Activated T-helper 1 cell treated with anti-CD3 and anti-CD28 coated beads, Interleukin-12 subunit alpha, Interleukin-12 subunit beta, Interleukin-2, Interleukin-4 antibody, amounts not matched to agents 30 ng/mL and 10 ng/mL and 1 ng/mL, durations not matched to agents 14 hours and 24 hours and 36 hours (primary cell): ENCODE results near the gene ABCA9. TPM values are rescaled to one million over a fixed set of nuclear protein-coding genes. Genes with fewer than 3 reads are reported as not detected.
"Not testable (repeated sequence)": the region's sequence is repeated elsewhere in the genome, so short reads cannot be mapped to it uniquely, and the experiment has no call there.

Experiments
- DNase-seq: peaks from one replicate; pipeline ENCODE4 v3.0.0; 2021; ENCODE audit warnings: low spot score
- H3K27ac Mint-ChIP-seq: one replicate; pipeline ENCODE4 v1.8.0; 2021; ENCODE audit warnings: mild to moderate bottlenecking, mixed read lengths
- H3K27me3 Mint-ChIP-seq: one replicate; pipeline ENCODE4 v1.8.0; 2022; ENCODE audit warnings: mild to moderate bottlenecking, moderate library complexity, mixed read lengths; ENCODE audit not compliant: insufficient read depth
- H3K36me3 Mint-ChIP-seq: one replicate; pipeline ENCODE4 v1.8.0; 2021; ENCODE audit warnings: low read depth, mixed read lengths
- H3K4me1 Mint-ChIP-seq: one replicate; pipeline ENCODE4 v1.8.0; 2021; ENCODE audit warnings: low read depth, mixed read lengths
- H3K4me3 Mint-ChIP-seq: one replicate; pipeline ENCODE4 v1.8.0; 2021; ENCODE audit warnings: mild to moderate bottlenecking, moderate library complexity, mixed read lengths
- H3K9me3 Mint-ChIP-seq: one replicate; pipeline ENCODE4 v1.8.0; 2021; ENCODE audit warnings: mixed read lengths
- intact Hi-C: fragments of 100-400 bp; cut with micrococcal nuclease; formaldehyde crosslinking; loops from one replicate; pipeline ENCODE4 v1.15.1; 2024
- total RNA-seq: library from RNA; stranded (reverse); gene quantifications from 2 replicates; pipeline ENCODE4 v1.2.3, GENCODE V29; 2022

ABCA9 gene
- total RNA-seq, 1 donor from 2014 or later, result not detected

GRCh38 chr17:69044371-69044770 lies 16.4 kb downstream of the ABCA9 start:
- H3K36me3 Mint-ChIP-seq, result no peaks in the 10 kb centered on the region
- H3K4me1 Mint-ChIP-seq, result peaks cover 20% of the 10 kb centered on the region
- no peak overlapping the region for H3K4me3 Mint-ChIP-seq
- no peak for DNase-seq
- no peaks in the 10 kb centered on the region for H3K9me3 Mint-ChIP-seq
- H3K27ac Mint-ChIP-seq, result no peak overlapping the region
- H3K27me3 Mint-ChIP-seq, result no peaks in the 10 kb centered on the region
- intact Hi-C loops, result no loop called here

- no peak overlapping the region for H3K27ac Mint-ChIP-seq
- no peaks in the 10 kb centered on the region for H3K9me3 Mint-ChIP-seq
- no peak for DNase-seq
- H3K36me3 Mint-ChIP-seq, result no peaks in the 10 kb centered on the region
- no peaks in the 10 kb centered on the region for H3K27me3 Mint-ChIP-seq
- H3K4me3 Mint-ChIP-seq, result no peak overlapping the region
- intact Hi-C loops, result no loop called here
- peaks cover 12% of the 10 kb centered on the region for H3K4me1 Mint-ChIP-seq
These were observed 17.5 kb downstream of the ABCA9 start for GRCh38 chr17:69043098-69043734.

- Mint-ChIP-seq H3K27me3 (no peaks in the 10 kb centered on the region), H3K4me1 (peaks cover 3% of the 10 kb centered on the region), H3K36me3 (no peaks in the 10 kb centered on the region), H3K4me3 (no peak overlapping the region), H3K9me3 (peaks cover 2% of the 10 kb centered on the region), H3K27ac (no peak overlapping the region)
- no peak for DNase-seq
- intact Hi-C loops, result no loop called here
These were observed 18.4 kb downstream of the ABCA9 start for GRCh38 chr17:69042308-69042707.

GRCh38 chr17:69031839-69032238 lies 28.9 kb downstream of the ABCA9 start:
- H3K27me3 Mint-ChIP-seq, result no peaks in the 10 kb centered on the region
- no peak for DNase-seq
- H3K4me1 Mint-ChIP-seq, result no peaks in the 10 kb centered on the region
- H3K36me3 Mint-ChIP-seq, result no peaks in the 10 kb centered on the region
- no peak overlapping the region for H3K27ac Mint-ChIP-seq
- H3K9me3 Mint-ChIP-seq, result no peaks in the 10 kb centered on the region
- H3K4me3 Mint-ChIP-seq, result no peak overlapping the region
- intact Hi-C loops, result no loop called here

GRCh38 chr17:69030169-69030568 lies 30.6 kb downstream of the ABCA9 start:
- no peaks in the 10 kb centered on the region for H3K4me1 Mint-ChIP-seq
- no peaks in the 10 kb centered on the region for H3K36me3 Mint-ChIP-seq
- no peaks in the 10 kb centered on the region for H3K27me3 Mint-ChIP-seq
- no peak for DNase-seq
- H3K4me3 Mint-ChIP-seq, result no peak overlapping the region
- no peak overlapping the region for H3K27ac Mint-ChIP-seq
- H3K9me3 Mint-ChIP-seq, result no peaks in the 10 kb centered on the region
- intact Hi-C loops, result no loop called here

GRCh38 chr17:69018687-69019086 lies 42.0 kb downstream of the ABCA9 start:
- no peaks in the 10 kb centered on the region for H3K9me3 Mint-ChIP-seq
- no peaks in the 10 kb centered on the region for H3K36me3 Mint-ChIP-seq
- DNase-seq, result no peak
- intact Hi-C loops, result no loop called here
- no peak overlapping the region for H3K4me3 Mint-ChIP-seq
- H3K4me1 Mint-ChIP-seq, result no peaks in the 10 kb centered on the region
- H3K27me3 Mint-ChIP-seq, result peaks cover 2% of the 10 kb centered on the region
- H3K27ac Mint-ChIP-seq, result no peak overlapping the region

- Mint-ChIP-seq H3K27me3 (peaks cover 2% of the 10 kb centered on the region), H3K4me3 (no peak overlapping the region), H3K9me3 (no peaks in the 10 kb centered on the region), H3K4me1 (no peaks in the 10 kb centered on the region), H3K27ac (no peak overlapping the region), H3K36me3 (no peaks in the 10 kb centered on the region)
- no peak for DNase-seq
- intact Hi-C loops, result no loop called here
These were observed 42.6 kb downstream of the ABCA9 start for GRCh38 chr17:69018022-69018615.

- DNase-seq, result no peak
- no peak overlapping the region for H3K27ac Mint-ChIP-seq
- no peaks in the 10 kb centered on the region for H3K9me3 Mint-ChIP-seq
- H3K27me3 Mint-ChIP-seq, result peaks cover 2% of the 10 kb centered on the region
- H3K36me3 Mint-ChIP-seq, result no peaks in the 10 kb centered on the region
- H3K4me1 Mint-ChIP-seq, result no peaks in the 10 kb centered on the region
- no peak overlapping the region for H3K4me3 Mint-ChIP-seq
- intact Hi-C loops, result no loop called here
These were observed 45.1 kb downstream of the ABCA9 start for GRCh38 chr17:69015631-69016030.

- Mint-ChIP-seq H3K4me3 (no peak overlapping the region), H3K9me3 (no peaks in the 10 kb centered on the region), H3K36me3 (no peaks in the 10 kb centered on the region), H3K27ac (no peak overlapping the region), H3K4me1 (no peaks in the 10 kb centered on the region), H3K27me3 (no peaks in the 10 kb centered on the region)
- intact Hi-C loops, result no loop called here
- DNase-seq, result no peak
These were observed 47.6 kb downstream of the ABCA9 start for GRCh38 chr17:69012895-69013805.

GRCh38 chr17:69009930-69010329 lies 50.8 kb downstream of the ABCA9 start:
- Mint-ChIP-seq H3K4me1 (no peaks in the 10 kb centered on the region), H3K27me3 (no peaks in the 10 kb centered on the region), H3K9me3 (peaks cover 4% of the 10 kb centered on the region), H3K27ac (no peak overlapping the region), H3K36me3 (no peaks in the 10 kb centered on the region), H3K4me3 (no peak overlapping the region)
- no peak for DNase-seq
- intact Hi-C loops, result no loop called here

- H3K36me3 Mint-ChIP-seq, DNase-seq, intact Hi-C loops, H3K4me3 Mint-ChIP-seq, H3K4me1 Mint-ChIP-seq, H3K9me3 Mint-ChIP-seq, H3K27ac Mint-ChIP-seq, H3K27me3 Mint-ChIP-seq: not testable (repeated sequence)
These were observed 56.0 kb downstream of the ABCA9 start for GRCh38 chr17:69004759-69005158.

GRCh38 chr17:68999743-69000142 lies 61.0 kb downstream of the ABCA9 start:
- H3K4me3 Mint-ChIP-seq, H3K27ac Mint-ChIP-seq, H3K27me3 Mint-ChIP-seq, H3K4me1 Mint-ChIP-seq, DNase-seq, H3K9me3 Mint-ChIP-seq, intact Hi-C loops, H3K36me3 Mint-ChIP-seq: not testable (repeated sequence)

- Mint-ChIP-seq H3K9me3 (no peaks in the 10 kb centered on the region), H3K4me3 (no peak overlapping the region), H3K27ac (no peak overlapping the region), H3K4me1 (no peaks in the 10 kb centered on the region), H3K27me3 (no peaks in the 10 kb centered on the region), H3K36me3 (no peaks in the 10 kb centered on the region)
- intact Hi-C loops, result no loop called here
- no peak for DNase-seq
These were observed 67.6 kb downstream of the ABCA9 start for GRCh38 chr17:68993112-68993511.
